Measurements from ENCODE around the gene SERPINB7. TPM values are rescaled to one million over a fixed set of nuclear protein-coding genes. Genes with fewer than 3 reads are reported as not detected.

SERPINB7 gene
- total and polyA plus RNA-seq, 10 of the 15 experiments (the other 5 are each of a cell fraction or from before 2014, with no cell fraction given) = not detected

DNA sequence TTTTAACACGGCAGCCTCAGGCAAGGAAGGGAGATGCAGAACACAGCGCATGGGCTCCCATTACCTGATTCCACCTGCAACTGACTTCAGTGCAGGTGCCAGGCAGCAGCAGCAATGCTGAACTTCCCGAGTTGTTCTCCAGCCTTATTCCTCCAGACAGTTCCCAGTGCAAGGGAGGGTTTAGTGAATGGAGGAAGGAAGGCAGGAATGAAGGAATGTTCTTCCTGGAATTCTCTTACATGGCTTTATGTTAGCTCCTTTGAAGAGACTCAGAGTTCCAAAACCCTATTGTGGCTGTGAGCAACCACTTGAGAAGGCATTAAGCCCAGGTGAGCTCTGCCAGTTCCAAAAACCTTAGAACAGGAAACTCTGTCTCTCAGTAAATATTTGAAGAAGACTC lies 45.5 kb downstream of the SERPINB7 start (continued):
- TF ChIP-seq CREB1 (IDR thresholded peaks at IDR 0.05; ENCODE audit: low read depth) = no peak
- TF ChIP-seq, protein P1, sequence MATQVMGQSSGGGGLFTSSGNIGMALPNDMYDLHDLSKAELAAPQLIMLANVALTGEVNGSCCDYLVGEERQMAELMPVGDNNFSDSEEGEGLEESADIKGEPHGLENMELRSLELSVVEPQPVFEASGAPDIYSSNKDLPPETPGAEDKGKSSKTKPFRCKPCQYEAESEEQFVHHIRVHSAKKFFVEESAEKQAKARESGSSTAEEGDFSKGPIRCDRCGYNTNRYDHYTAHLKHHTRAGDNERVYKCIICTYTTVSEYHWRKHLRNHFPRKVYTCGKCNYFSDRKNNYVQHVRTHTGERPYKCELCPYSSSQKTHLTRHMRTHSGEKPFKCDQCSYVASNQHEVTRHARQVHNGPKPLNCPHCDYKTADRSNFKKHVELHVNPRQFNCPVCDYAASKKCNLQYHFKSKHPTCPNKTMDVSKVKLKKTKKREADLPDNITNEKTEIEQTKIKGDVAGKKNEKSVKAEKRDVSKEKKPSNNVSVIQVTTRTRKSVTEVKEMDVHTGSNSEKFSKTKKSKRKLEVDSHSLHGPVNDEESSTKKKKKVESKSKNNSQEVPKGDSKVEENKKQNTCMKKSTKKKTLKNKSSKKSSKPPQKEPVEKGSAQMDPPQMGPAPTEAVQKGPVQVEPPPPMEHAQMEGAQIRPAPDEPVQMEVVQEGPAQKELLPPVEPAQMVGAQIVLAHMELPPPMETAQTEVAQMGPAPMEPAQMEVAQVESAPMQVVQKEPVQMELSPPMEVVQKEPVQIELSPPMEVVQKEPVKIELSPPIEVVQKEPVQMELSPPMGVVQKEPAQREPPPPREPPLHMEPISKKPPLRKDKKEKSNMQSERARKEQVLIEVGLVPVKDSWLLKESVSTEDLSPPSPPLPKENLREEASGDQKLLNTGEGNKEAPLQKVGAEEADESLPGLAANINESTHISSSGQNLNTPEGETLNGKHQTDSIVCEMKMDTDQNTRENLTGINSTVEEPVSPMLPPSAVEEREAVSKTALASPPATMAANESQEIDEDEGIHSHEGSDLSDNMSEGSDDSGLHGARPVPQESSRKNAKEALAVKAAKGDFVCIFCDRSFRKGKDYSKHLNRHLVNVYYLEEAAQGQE (IDR thresholded peaks at IDR 0.05; ENCODE audit: low read depth, low read length) = no peak
- TF ChIP-seq, protein P2, sequence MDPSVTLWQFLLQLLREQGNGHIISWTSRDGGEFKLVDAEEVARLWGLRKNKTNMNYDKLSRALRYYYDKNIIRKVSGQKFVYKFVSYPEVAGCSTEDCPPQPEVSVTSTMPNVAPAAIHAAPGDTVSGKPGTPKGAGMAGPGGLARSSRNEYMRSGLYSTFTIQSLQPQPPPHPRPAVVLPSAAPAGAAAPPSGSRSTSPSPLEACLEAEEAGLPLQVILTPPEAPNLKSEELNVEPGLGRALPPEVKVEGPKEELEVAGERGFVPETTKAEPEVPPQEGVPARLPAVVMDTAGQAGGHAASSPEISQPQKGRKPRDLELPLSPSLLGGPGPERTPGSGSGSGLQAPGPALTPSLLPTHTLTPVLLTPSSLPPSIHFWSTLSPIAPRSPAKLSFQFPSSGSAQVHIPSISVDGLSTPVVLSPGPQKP (IDR thresholded peaks at IDR 0.05; ENCODE audit: low read depth, low read length) = no peak
- TF ChIP-seq RELA (IDR thresholded peaks at IDR 0.05; ENCODE audit: borderline replicate concordance, partially characterized antibody) = no peak

DNA sequence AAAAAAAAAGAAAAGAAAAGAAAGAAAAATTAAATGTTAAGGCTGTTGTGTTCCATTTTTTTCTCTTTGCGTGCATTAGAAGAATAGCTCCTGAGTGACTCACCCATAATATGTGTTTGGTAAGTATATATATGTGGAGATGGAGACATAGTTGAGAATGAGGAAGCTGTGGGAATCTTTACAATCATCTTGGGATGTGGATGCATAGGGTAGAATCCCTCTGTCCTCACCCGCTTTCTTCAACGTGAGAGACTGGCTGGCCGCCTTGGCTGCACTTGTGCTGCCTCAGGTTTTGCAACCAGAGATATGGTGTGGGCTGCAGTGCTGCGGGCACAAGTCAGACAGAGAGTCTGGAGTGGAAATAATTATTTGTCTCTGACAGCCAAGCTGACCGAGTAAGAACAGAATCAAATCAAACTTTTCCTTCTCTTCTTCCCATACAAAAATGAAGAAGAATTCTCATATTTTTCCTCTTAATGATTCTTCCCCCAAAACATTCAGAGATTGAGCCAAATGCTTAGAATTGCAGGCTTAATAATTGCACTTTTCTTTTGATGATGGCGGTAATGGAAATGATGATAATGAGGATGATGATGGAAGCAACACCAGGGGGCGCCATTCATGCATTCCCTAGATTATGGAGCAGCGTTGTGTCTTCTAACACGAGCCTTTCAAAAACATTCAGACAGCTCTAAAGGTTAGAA lies 48.5 kb downstream of the SERPINB7 start:
- ATAC-seq = peak; percentile 68
- no peak for DNase-seq (ENCODE audit: low read depth, low spot score)
- Histone ChIP-seq H3K4me2 (ENCODE audit: control insufficient read depth, insufficient read depth) (no peak overlapping the region), H4K20me1 (ENCODE audit: control insufficient read depth, insufficient read depth) (no peaks in the 10 kb centered on the region), H3K9me3 (replicated peaks; ENCODE audit: control insufficient read depth, insufficient read depth, low read length) (no peaks in the 10 kb centered on the region), H3K79me2 (ENCODE audit: control insufficient read depth, insufficient read depth, low read length) (no peaks in the 10 kb centered on the region), H3K27me3 (replicated peaks in 1 of 2; ENCODE audit: control insufficient read depth in 2 of 2, insufficient read depth in 2 of 2, low read length in 1 of 2) (no peaks in the 10 kb centered on the region; a peak in 1 of 4 replicates), H2AFZ (ENCODE audit: control insufficient read depth, low read depth, low read length) (no peak overlapping the region), H3K36me3 (ENCODE audit: control insufficient read depth in 2 of 2, insufficient read depth in 2 of 2, low read length in 1 of 2) (no peaks in the 10 kb centered on the region), H3K9ac (ENCODE audit: control insufficient read depth, insufficient read depth, low read length) (no peak overlapping the region), H3K4me1 (ENCODE audit: control insufficient read depth, insufficient read depth, low read length) (no peaks in the 10 kb centered on the region), H3K4me3 (no peak overlapping the region), H3K27ac (ENCODE audit: control insufficient read depth, insufficient read depth) (no peak overlapping the region)
- intact Hi-C loops (cut with micrococcal nuclease; ENCODE audit: unreplicated experiment) (loop anchor here (1.0 to 2.0 kb wide), 2 partner anchors 113 to 151 kb away; no protein-coding TSS in a partner anchor), in situ Hi-C loops (cut with MboI) (no loop called here)
- SMC1A ChIA-PET (ENCODE audit: uncharacterized antibody, unreplicated experiment) = interaction anchor here (0.6 to 2.3 kb wide), 9 partner anchors 20 to 117 kb away, joined by 3 to 14 read pairs (median 5); no protein-coding TSS in a partner anchor
- 46% methylated on average over 10 of the region's 10 CpGs for WGBS (ENCODE audit: insufficient coverage, insufficient replicate concordance, low lambda C conversion rate, missing lambda C conversion rate)
- peak; percentile 56 for FAIRE-seq
- POLR2A ChIA-PET = interaction anchor here (0.6 to 0.7 kb wide), 2 partner anchors 14 to 114 kb away, joined by 3 read pairs; no protein-coding TSS in a partner anchor
- CTCF ChIA-PET = interaction anchor here (0.6 to 3.7 kb wide), 24 partner anchors 9 to 297 kb away, joined by 3 to 63 read pairs (median 4); no protein-coding TSS in a partner anchor
- RAD21 ChIA-PET (ENCODE audit: unreplicated experiment) = interaction anchor here (1.3 to 3.2 kb wide), 2 partner anchors 20 to 112 kb away, joined by 5 to 23 read pairs; no protein-coding TSS in a partner anchor
- BruUV-seq (replicated peaks) = no TSS peak
- TF ChIP-seq, protein P3, sequence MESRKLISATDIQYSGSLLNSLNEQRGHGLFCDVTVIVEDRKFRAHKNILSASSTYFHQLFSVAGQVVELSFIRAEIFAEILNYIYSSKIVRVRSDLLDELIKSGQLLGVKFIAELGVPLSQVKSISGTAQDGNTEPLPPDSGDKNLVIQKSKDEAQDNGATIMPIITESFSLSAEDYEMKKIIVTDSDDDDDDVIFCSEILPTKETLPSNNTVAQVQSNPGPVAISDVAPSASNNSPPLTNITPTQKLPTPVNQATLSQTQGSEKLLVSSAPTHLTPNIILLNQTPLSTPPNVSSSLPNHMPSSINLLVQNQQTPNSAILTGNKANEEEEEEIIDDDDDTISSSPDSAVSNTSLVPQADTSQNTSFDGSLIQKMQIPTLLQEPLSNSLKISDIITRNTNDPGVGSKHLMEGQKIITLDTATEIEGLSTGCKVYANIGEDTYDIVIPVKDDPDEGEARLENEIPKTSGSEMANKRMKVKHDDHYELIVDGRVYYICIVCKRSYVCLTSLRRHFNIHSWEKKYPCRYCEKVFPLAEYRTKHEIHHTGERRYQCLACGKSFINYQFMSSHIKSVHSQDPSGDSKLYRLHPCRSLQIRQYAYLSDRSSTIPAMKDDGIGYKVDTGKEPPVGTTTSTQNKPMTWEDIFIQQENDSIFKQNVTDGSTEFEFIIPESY (IDR thresholded peaks at IDR 0.05) = peak; percentile 79; the same call in 1 of the 2 replicates
- TF ChIP-seq CHD4 (IDR thresholded peaks at IDR 0.05) = no peak
- TF ChIP-seq, protein P4, sequence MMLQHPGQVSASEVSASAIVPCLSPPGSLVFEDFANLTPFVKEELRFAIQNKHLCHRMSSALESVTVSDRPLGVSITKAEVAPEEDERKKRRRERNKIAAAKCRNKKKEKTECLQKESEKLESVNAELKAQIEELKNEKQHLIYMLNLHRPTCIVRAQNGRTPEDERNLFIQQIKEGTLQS (IDR thresholded peaks at IDR 0.05; ENCODE audit: borderline replicate concordance, extremely low read depth, low read depth, low read length) = no peak
- no peak for TF ChIP-seq SMARCA5 (IDR thresholded peaks at IDR 0.05)
- no peak for TF ChIP-seq SRF (IDR thresholded peaks at IDR 0.05; ENCODE audit: low read depth in 2 of 2, low read length in 2 of 2)
- TF ChIP-seq CHD2 (IDR thresholded peaks at IDR 0.05; ENCODE audit: borderline replicate concordance, low read depth, low read length) = no peak
- TF ChIP-seq GATAD2B (conservative IDR thresholded peaks at IDR 0.05; ENCODE audit: low read depth) = no peak
- no peak for TF ChIP-seq GABPA (IDR thresholded peaks at IDR 0.05; ENCODE audit: low read depth)
- TF ChIP-seq, protein P5, sequence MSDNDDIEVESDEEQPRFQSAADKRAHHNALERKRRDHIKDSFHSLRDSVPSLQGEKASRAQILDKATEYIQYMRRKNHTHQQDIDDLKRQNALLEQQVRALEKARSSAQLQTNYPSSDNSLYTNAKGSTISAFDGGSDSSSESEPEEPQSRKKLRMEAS (IDR thresholded peaks at IDR 0.05; ENCODE audit: low read depth, low read length) = no peak
- TF ChIP-seq SMC3 (IDR thresholded peaks at IDR 0.05; ENCODE audit: borderline replicate concordance, low read length) = peak; percentile 75; the same call in 1 of the 2 replicates
- TF ChIP-seq HDGF (IDR thresholded peaks at IDR 0.05) = no peak
